ENCODE results near the gene SBK1.

The SBK1 gene

DNA sequence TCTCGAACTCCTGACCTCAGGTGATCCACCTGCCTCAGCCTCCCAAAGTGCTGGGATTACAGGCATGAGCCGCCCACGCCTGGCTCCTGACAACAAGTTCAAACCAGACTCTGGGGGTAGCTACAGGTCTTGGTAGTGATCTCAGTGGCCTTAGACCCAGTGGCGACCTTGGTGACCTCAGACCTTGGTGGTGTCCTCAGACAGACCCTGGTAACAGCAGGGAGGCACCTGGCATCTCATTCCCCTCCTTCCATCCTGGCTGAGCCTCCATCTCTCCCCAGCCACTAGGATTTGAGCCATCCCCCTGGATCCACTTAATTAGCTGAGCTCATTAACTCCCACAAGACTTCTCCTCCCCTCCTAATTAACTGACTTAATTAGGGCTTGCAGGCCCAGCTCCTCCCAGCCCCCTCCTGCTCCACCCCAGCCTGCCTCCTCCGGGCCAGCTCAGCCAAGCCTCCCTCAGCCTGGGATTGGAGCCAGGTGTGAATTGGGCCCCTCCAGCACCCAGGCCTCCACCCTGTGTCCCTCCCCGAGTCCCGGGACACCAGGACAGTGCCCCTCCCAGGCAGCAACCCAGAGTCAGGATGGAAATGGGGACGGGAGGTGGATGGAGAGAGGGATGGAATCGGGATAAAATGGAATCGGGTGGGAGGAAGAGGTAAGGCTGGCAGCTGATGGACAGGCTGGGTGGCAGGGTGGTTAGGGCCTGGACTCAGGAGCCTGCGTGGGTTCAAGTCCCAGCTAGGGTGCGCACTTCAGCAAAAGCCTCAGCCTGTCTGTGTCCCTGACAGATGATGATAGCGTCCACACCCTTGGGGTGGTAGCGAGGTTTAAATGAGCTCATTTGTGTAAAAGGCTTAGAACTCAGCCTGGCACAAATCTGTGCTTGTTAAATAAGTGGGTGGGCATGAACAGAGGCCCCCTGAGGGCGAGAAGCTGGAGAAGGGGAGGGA is 11.2 kb upstream of the SBK1 start:
- no peak for DNase-seq (ENCODE audit: low read depth)
- H3K4me3 ChIP-seq (ENCODE audit: low read depth, low read length): no peak overlapping the region

GRCh38 chr16:28282045-28282444 is 10.3 kb upstream of the SBK1 start:
- no peak for DNase-seq (ENCODE audit: low read depth)
- no peak overlapping the region for H3K4me3 ChIP-seq (ENCODE audit: low read depth, low read length)

- no peak for DNase-seq (ENCODE audit: low read depth)
- no peak overlapping the region for H3K4me3 ChIP-seq (ENCODE audit: low read depth, low read length)
These were observed 9.2 kb upstream of the SBK1 start for GRCh38 chr16:28283173-28283572.

DNA sequence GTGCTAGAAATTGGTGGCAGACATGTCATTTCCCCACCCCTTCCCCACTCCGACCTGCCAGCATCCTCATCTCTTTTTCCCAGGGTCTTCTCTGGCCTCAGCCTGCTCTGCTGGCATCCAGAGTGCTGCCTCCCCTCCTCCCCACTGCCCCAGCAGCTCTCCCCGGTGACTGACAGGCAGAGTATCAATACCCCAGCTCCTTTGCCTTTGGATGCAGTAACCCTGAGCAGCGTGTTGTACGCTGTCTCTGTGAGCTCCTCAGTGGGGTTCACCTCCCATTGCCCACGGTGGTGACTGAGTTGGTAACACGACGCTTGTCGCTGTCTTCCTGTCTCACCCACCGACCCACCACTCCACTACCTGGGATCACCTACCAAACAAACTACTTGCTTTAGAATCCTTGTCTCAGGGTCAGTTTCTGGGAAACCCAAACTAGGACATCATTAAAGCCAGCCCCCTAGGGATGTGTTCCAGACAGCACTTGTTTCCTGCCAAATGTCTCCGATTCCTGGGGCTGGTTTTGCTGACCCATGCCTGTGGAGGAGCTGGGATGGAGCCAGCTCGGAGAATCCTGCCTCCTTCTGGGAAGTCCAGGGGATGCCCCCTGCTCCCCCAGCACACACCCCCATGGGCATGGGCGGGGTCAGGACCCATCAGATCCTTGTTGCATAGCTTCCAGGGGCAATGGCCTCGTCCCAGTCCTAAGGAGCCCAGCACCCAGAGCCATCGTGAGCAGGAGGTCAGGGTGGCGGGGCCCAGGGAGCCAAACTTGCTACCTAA is 8.3 kb upstream of the SBK1 start:
- no peak overlapping the region for H3K4me3 ChIP-seq (ENCODE audit: low read depth, low read length)
- no peak for DNase-seq (ENCODE audit: low read depth)

- no peak overlapping the region for H3K4me3 ChIP-seq (ENCODE audit: low read depth, low read length)
- no peak for DNase-seq (ENCODE audit: low read depth)
These were observed 6.7 kb upstream of the SBK1 start for GRCh38 chr16:28285649-28286048.

DNA sequence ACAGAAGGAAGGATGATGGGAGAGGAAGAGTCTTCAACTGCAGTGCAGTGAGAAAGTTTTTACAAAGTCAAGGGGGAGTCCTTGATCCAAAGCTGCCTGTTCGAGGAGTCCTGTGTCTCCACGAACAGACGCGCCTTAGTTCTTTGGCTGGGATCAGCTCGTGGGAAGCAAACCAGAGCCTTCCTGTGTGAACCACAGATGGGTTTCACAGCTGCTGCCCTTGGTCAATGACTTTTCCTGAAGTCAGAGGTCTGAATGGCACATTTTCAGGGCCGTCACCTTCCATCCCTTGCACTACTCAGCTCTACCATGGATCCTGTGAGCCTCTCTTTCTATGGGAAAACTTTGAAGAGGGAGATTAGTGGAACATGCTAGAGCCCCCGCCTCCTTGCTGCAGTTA is 4.2 kb upstream of the SBK1 start:
- no peak overlapping the region for H3K4me3 ChIP-seq (ENCODE audit: low read depth, low read length)
- DNase-seq (ENCODE audit: low read depth): no peak

DNA sequence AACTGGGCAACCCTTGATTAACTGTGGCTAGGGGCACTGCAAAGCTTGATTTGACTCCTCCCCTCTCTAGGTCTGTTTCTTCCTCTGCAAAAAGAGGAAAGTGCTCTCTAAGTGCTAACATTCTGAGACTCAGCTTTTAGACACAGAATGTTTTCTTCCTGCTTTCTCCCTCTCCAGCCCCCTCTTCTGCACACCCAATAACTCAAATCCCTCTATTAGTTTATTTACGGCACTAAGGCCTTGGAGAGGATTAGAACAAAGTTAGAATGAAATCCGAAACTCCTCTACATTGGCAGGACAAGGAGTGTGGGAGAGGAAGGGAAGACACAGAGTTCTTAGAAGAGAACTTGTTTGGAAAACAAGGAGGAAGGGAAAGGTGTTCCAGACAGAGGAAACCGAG is 3.3 kb upstream of the SBK1 start:
- no peak for DNase-seq (ENCODE audit: low read depth)

DNA sequence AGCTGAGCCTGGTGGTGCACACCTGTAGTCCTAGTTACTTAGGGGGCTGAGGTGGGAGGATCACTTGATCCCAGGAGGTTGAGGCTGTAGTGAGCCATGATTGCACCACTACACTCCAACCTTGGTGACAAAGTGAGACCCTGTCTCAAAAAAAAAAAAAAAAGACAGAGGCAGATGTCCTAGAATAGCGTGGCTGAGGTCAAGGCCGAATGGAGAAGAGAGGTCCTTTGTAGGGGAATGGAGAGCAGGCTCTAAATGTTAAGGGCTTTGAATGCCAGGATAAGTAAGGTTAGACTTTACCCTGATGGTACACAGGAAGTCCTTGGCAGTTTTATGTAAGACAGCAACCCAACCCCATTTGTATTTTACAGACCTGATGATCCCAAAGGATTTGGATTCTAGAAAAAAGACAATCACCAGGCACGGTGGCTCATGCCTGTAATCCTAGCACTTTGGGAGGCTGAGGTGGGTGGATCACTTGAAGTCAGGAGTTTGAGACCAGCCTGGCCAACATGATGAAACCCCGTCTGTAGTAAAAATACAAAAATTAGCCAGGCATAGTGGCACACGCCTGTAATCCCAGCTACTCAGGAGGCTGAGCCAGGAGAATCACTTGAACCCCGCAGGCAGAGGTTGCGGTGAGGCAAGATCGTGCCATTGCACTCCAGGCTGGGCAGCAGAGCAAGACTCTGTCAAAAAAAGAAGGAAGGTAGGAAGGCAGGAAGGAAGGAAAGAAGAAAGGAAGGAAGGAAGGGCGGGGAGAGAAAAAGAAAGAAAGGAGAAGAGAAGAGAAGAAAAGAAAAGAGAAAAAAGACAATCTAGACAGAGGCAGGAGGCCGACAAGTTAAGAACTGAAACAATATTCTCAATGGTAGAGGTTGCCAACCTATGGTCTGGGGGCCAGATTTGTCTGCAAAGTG is 2.1 kb upstream of the SBK1 start:
- H3K4me3 ChIP-seq (ENCODE audit: low read depth, low read length): no peak overlapping the region
- no peak for DNase-seq (ENCODE audit: low read depth)

More for the DNA sequence above, 3.3 kb upstream of the SBK1 start:
- H3K4me3 ChIP-seq (ENCODE audit: low read depth, low read length): no peak overlapping the region

DNA sequence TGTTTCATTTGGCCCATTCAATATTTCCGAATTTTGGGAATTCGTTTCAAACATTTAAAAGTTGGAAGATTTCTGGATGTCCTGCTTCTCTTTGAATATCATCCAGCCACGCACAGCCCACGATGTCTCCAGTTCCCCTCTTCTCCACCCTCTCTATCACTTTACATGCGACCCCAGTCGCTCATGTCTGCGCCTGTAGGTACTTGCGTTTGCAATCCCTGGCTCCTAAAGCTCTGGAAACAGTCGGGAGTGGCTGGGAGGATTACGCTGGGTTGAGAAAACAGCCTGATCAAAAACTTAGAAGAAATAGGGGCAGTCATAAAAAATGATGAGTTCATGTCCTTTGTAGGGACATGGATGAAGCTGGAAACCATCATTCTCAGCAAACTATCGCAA is 1.5 kb upstream of the SBK1 start:
- DNase-seq (ENCODE audit: low read depth): no peak
- no peak overlapping the region for H3K4me3 ChIP-seq (ENCODE audit: low read depth, low read length)

DNA sequence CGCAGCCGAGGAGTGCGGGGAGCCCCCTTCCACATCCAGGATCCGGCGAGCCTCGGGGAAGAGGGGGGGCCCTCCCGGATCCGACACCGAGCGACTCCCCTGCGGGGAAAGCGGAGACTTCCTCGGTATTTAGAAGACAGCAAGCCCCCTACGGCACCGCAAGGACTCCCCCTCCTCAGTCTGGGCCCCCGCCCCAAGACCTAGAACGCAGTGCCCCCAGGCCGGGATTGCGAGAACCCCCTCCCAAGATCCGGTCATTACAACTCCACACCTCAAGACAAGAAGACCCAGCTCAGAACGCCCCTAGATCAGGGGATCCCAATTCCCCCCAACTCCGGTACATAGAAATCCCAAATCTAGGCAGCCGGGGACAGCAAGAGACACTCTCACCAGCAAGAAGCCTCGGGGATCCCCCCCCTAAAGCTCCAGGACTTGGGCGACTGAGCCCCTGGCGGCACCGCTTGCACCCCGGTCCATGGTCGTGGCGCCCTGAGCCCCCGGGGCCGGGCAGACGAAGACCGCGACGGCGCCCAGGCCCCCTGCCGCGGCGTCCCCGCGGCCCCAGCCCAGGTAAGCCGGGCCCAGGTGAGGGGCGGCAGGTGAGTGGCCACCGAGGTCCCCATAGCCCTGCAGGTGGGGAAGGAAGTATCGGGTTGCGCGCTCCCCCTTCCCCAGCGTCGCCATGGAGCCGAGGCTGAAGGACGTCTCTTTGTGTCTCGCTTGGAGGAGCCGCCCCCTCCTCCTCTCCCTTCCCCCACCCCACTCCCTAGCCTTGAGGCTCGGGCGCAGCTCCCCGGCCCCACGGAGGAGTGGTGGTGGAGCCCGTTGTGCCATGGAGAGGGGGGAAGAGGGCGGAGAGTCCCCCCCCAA is 641 bp downstream of the SBK1 start:
- DNase-seq (ENCODE audit: low read depth): no peak
- H3K4me3 ChIP-seq (ENCODE audit: low read depth, low read length): peak overlapping the region; percentile 47

- H3K4me3 ChIP-seq (ENCODE audit: low read depth, low read length): no peak overlapping the region
- DNase-seq (ENCODE audit: low read depth): no peak
These were observed 1.3 kb downstream of the SBK1 start for GRCh38 chr16:28293601-28293960.

DNA sequence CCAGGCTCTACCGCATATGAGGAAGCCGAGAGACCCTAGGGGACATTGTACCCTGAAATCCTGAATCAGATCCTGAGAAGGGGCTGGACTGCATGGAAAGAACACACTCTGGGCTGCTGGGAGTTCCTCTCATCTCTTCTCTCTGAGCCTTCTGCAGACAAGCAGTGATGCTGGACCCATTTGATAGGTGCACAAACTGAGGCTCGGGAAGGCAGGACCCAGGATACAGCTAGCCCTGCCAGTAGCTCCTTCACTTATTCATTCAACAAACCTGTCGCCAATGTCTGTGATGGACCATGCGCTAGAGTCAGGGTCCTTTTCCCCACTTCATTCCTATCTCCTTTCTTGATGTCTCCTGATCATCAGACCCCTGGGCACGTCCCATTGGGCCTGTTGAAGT is 1.9 kb downstream of the SBK1 start:
- DNase-seq (ENCODE audit: low read depth): no peak
- no peak overlapping the region for H3K4me3 ChIP-seq (ENCODE audit: low read depth, low read length)

DNA sequence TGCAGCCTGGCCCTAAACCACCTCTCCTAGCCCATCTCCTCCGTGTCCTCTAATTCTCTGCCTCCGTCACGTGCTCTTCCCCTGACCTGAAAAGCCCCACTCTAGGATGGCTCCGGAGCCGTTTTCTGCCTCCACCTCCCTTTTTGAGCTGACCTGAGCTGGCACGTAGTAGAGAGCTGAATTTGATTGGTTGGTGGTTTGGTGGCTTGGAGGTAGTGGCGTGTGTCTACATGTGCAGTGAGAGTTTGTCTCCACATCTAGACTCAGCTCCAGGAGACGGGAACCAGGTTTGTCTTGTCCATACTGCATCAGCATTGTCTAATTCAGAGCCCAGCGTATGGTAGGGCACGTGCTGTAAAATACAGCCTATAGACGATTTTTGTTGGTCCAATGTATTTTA is 3.0 kb downstream of the SBK1 start:
- no peak overlapping the region for H3K4me3 ChIP-seq (ENCODE audit: low read depth, low read length)
- no peak for DNase-seq (ENCODE audit: low read depth)

GRCh38 chr16:28297308-28297707 is 5.0 kb downstream of the SBK1 start:
- no peak overlapping the region for H3K4me3 ChIP-seq (ENCODE audit: low read depth, low read length)
- DNase-seq (ENCODE audit: low read depth): no peak

DNA sequence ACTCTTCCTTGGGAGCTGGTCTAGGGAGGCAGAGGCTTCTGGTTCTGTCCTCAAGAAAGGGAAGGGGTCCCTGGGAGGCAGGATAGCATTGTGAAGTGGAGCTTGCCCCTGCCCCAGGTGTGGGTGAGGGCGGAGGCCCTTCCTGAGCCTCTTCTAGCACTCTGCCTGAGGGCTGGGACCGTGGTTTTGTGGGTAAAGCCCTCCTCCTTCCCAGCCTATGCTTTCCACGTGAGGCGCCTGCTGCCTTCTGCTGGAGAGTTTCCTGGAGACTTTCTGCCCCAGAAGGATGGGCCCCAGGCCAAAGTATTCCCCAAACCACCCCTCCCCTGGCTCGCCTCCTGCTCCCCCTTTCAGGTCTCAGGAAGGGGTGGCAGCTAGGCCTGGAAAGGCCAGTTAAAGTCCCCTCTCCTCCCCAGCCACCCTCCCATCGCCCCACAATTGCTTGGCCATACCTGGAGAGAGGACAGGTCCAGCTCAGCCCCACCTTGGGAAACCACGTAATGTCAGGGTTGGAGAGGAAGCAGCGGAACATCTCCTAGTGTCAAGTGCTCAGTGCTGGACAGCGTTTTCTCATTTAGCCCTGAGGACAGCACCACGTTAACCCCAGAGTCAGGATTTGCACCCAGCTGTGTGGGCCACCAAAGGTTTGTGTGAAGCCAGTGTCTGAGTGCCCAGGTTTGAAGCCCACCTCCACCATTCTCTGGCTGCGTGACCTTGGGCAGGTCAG is 5.6 kb downstream of the SBK1 start:
- no peak overlapping the region for H3K4me3 ChIP-seq (ENCODE audit: low read depth, low read length)
- DNase-seq (ENCODE audit: low read depth): no peak

DNA sequence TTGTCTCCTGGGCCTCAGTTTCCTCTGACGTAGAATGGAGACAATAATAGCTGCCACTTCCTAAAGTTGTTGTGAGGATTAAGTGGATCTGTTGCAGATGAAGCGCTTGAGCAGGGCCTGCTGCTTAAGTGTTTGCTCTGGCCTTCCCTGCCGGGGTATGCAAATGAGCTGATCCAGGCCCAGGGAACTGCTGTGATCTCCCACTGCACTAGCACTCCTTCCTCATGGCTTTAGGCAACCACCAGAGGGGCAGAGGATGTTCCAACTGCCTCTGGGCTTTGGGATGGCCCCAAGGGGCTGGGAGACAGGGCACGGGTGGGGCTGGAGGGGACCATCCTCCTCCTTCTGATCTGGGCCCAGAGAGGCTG is 6.2 kb downstream of the SBK1 start:
- no peak overlapping the region for H3K4me3 ChIP-seq (ENCODE audit: low read depth, low read length)
- no peak for DNase-seq (ENCODE audit: low read depth)

GRCh38 chr16:28300327-28300726 is 8.0 kb downstream of the SBK1 start:
- H3K4me3 ChIP-seq (ENCODE audit: low read depth, low read length): no peak overlapping the region

DNA sequence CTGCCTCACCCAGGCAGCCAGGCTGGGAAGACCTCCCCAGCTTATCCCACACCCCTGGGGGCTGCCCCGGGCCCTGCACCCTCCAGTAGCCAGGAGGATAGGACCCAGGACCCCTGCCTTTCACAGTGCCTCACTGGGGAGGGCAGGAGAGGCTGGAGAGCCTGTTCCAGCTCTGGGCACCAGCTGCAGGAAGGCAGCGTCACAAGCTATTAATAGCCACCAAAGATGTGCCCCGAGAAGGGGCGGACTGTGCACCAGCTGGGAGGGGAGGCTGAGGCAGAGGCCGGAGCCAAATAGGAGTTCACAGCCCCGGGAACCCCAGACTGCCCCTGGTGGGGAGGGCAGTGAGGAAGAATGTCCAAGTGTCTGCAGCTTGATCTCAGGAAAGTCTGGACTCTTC is 8.8 kb downstream of the SBK1 start:
- H3K4me3 ChIP-seq (ENCODE audit: low read depth, low read length): no peak overlapping the region
- no peak for DNase-seq (ENCODE audit: low read depth)

More at GRCh38 chr16:28300327-28300726, 8.0 kb downstream of the SBK1 start:
- no peak for DNase-seq (ENCODE audit: low read depth)
